Nephron progenitor cell (in vitro differentiated cells): ENCODE measurements around the gene SNAP23.
"Not testable (repeated sequence)": the region's sequence is repeated elsewhere in the genome, so short reads cannot be mapped to it uniquely, and the experiment has no call there.

Experiments
- DNase-seq: peaks from one replicate; pipeline ENCODE4 v3.0.0; 2021
- H3K27ac Mint-ChIP-seq: 2 replicates; pipeline ENCODE4 v1.8.0; 2021; ENCODE audit warnings: mild to moderate bottlenecking, moderate library complexity, mixed read lengths
- H3K27me3 Mint-ChIP-seq: 2 replicates; pipeline ENCODE4 v1.8.0; 2021; ENCODE audit warnings: mild to moderate bottlenecking, low read depth, mixed read lengths; ENCODE audit not compliant: poor library complexity
- H3K36me3 Mint-ChIP-seq: 2 replicates; pipeline ENCODE4 v1.8.0; 2021; ENCODE audit warnings: low read depth, mixed read lengths
- H3K4me1 Mint-ChIP-seq: 2 replicates; pipeline ENCODE4 v1.8.0; 2021; ENCODE audit warnings: mixed read lengths
- H3K4me3 Mint-ChIP-seq: 2 replicates; pipeline ENCODE4 v1.8.0; 2021; ENCODE audit warnings: mild to moderate bottlenecking, moderate library complexity, mixed read lengths
- H3K9me3 Mint-ChIP-seq: 2 replicates; pipeline ENCODE4 v1.8.0; 2021; ENCODE audit warnings: mild to moderate bottlenecking, moderate library complexity, mixed read lengths
- TF ChIP-seq, protein P1 (sequence below): fragments of 200-600 bp; sonication (generic); IDR thresholded peaks from 2 replicates; pipeline ENCODE4 v1.5.0; 2021; ENCODE audit warnings: antibody characterized with exemption

The SNAP23 gene

GRCh38 chr15:42549741-42550392, 54.4 kb downstream of the SNAP23 start:
- Mint-ChIP-seq H3K4me1 (peaks cover 32% of the 10 kb centered on the region), H3K27ac (no peak overlapping the region), H3K4me3 (peak overlapping the region; percentile 94), H3K36me3 (peaks cover 2% of the 10 kb centered on the region), H3K9me3 (no peaks in the 10 kb centered on the region), H3K27me3 (peaks cover 3% of the 10 kb centered on the region)
- no peak for DNase-seq
- TF ChIP-seq, protein P1, sequence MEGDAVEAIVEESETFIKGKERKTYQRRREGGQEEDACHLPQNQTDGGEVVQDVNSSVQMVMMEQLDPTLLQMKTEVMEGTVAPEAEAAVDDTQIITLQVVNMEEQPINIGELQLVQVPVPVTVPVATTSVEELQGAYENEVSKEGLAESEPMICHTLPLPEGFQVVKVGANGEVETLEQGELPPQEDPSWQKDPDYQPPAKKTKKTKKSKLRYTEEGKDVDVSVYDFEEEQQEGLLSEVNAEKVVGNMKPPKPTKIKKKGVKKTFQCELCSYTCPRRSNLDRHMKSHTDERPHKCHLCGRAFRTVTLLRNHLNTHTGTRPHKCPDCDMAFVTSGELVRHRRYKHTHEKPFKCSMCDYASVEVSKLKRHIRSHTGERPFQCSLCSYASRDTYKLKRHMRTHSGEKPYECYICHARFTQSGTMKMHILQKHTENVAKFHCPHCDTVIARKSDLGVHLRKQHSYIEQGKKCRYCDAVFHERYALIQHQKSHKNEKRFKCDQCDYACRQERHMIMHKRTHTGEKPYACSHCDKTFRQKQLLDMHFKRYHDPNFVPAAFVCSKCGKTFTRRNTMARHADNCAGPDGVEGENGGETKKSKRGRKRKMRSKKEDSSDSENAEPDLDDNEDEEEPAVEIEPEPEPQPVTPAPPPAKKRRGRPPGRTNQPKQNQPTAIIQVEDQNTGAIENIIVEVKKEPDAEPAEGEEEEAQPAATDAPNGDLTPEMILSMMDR: no peak

DNA sequence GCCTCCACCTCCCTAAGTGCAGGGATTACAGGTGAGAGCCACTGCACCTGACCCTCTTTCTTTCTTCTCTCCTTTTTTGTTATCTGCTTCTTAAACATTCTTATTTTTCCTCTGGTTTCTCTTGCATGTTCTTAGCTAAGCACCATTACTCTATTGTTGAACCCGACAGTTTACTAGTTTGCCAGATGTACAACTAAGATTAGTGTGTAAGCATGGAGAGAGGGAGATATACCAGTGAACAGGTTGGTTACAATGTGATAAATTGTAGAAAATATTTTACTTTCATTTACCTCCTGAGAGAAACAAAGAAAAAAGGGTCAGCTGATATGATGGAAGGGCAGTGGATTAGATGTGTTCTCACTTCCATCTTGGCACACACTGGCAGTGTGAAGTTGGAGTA, 58.1 kb downstream of the SNAP23 start:
- Mint-ChIP-seq H3K9me3 (no peaks in the 10 kb centered on the region), H3K27ac (peak overlapping the region; percentile 13), H3K4me1 (peaks cover 15% of the 10 kb centered on the region), H3K4me3 (no peak overlapping the region), H3K36me3 (no peaks in the 10 kb centered on the region), H3K27me3 (peaks cover 3% of the 10 kb centered on the region)
- TF ChIP-seq, protein P1: no peak
- no peak for DNase-seq

GRCh38 chr15:42556550-42557207, 61.2 kb downstream of the SNAP23 start:
- H3K27ac Mint-ChIP-seq, H3K4me3 Mint-ChIP-seq, H3K4me1 Mint-ChIP-seq, H3K9me3 Mint-ChIP-seq, H3K27me3 Mint-ChIP-seq, DNase-seq: not testable (repeated sequence)
- H3K36me3 Mint-ChIP-seq: peaks cover 11% of the 10 kb centered on the region

DNA sequence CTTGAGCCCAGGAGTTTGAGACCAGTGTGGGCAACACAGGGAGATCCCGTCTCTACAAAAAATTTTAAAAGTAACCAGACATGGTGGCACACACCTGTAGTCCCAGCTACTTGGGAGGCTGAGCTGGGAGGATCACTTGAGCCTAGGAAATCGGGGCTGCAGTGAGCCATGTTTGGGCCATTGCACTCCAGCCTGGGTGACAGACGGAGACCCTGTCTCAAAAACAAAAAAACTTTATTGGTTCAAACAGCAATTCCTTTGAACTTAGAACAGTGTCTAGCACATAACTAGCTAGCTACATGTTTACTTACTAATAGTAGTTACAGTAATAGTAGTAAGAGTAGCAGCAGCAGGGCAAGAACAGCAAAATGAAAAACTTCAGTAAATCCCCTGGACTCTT, 63.3 kb downstream of the SNAP23 start:
- Mint-ChIP-seq H3K27me3 (no peaks in the 10 kb centered on the region), H3K4me3 (no peak overlapping the region), H3K27ac (no peak overlapping the region), H3K4me1 (no peaks in the 10 kb centered on the region), H3K36me3 (peaks cover 17% of the 10 kb centered on the region), H3K9me3 (no peaks in the 10 kb centered on the region)
- TF ChIP-seq, protein P1: no peak
- DNase-seq: no peak

GRCh38 chr15:42575188-42576039, 80.0 kb downstream of the SNAP23 start, which contains the start of gene STARD9:
Gene STARD9, plus strand, starts transcription at chr15:42575606. Its CDS starts 110 bp downstream, at chr15:42575716.
- peaks cover 75% of the 10 kb centered on the region for H3K27me3 Mint-ChIP-seq
- TF ChIP-seq, protein P1: no peak

GRCh38 chr15:42576040-42576594, 80.7 kb downstream of the SNAP23 start:
- Mint-ChIP-seq H3K27me3 (peaks cover 82% of the 10 kb centered on the region), H3K4me3 (peak overlapping the region; percentile 97), H3K9me3 (peaks cover 10% of the 10 kb centered on the region), H3K27ac (no peak overlapping the region), H3K4me1 (peaks cover 19% of the 10 kb centered on the region), H3K36me3 (peaks cover 17% of the 10 kb centered on the region)
- DNase-seq: no peak
- TF ChIP-seq, protein P1: no peak

More at GRCh38 chr15:42575188-42576039, 80.0 kb downstream of the SNAP23 start, which contains the start of gene STARD9:
- H3K9me3 Mint-ChIP-seq: peaks cover 10% of the 10 kb centered on the region
- H3K4me1 Mint-ChIP-seq: peaks cover 14% of the 10 kb centered on the region
- peak within 1 kb of the TSS; percentile 41 for H3K27ac Mint-ChIP-seq
- H3K36me3 Mint-ChIP-seq: peaks cover 18% of the 10 kb centered on the region
- peak; percentile 98 for DNase-seq
- H3K4me3 Mint-ChIP-seq: peak within 1 kb of the TSS; percentile 97
